CD14-positive monocyte (primary cell): ENCODE results near the gene ZNF586. TPM values are rescaled to one million over a fixed set of nuclear protein-coding genes. Genes with fewer than 3 reads are reported as not detected.

ENCODE experiments used
- DNase-seq, 3 donors: peaks; one replicate each; pipeline ENCODE4 v3.0.0-alpha.2; 2011 to 2022
- H2AFZ ChIP-seq: 2 replicates; pipeline ENCODE4 v1.6.0; 2012; ENCODE audit warnings: mild to moderate bottlenecking, low read depth, low read length, inconsistent platforms; ENCODE audit not compliant: insufficient read depth, poor library complexity, severe bottlenecking
- H3K27ac ChIP-seq, 2 donors: 1 replicate in 1 of 2; 2 replicates in 1 of 2; pipeline ENCODE4 v1.5.1; 2012 to 2013; ENCODE audit warnings: low read length in 2 of 2, control low read depth in 1 of 2, inconsistent platforms in 1 of 2, low read depth in 1 of 2, mild to moderate bottlenecking in 1 of 2
- H3K27me3 ChIP-seq, 2 donors: one replicate each; pipeline versions ENCODE4 v1.6.0 to v1.6.1; 2011 to 2013; ENCODE audit warnings: low read length in 2 of 2; ENCODE audit not compliant: control insufficient read depth in 2 of 2, insufficient read depth in 2 of 2
- H3K36me3 ChIP-seq, 2 donors: replicated peaks in 1 of 2; 1 replicate in 1 of 2; 2 replicates in 1 of 2; pipeline versions ENCODE4 v1.5.1 to v1.6.1; 2012 to 2013; ENCODE audit warnings: low read length in 2 of 2, control low read depth in 1 of 2, inconsistent platforms in 1 of 2, mild to moderate bottlenecking in 1 of 2; ENCODE audit not compliant: insufficient read depth in 2 of 2, control insufficient read depth in 1 of 2
- H3K4me1 ChIP-seq, 2 donors: 1 replicate in 1 of 2; 2 replicates in 1 of 2; pipeline versions ENCODE4 v1.5.1 to v1.6.1; 2012 to 2013; ENCODE audit warnings: low read length in 2 of 2, control low read depth in 1 of 2, inconsistent platforms in 1 of 2, mild to moderate bottlenecking in 1 of 2, moderate library complexity in 1 of 2; ENCODE audit not compliant: insufficient read depth in 2 of 2, control insufficient read depth in 1 of 2
- H3K4me2 ChIP-seq: replicated peaks from 2 replicates; pipeline ENCODE3; 2012; ENCODE audit warnings: low read length, moderate library complexity, mild to moderate bottlenecking; ENCODE audit not compliant: poor library complexity, severe bottlenecking; ENCODE audit errors: extremely low read depth
- H3K4me3 ChIP-seq, 3 experiments: fragments of 200-600 bp in 1 of 3; sonication (generic) in 1 of 3; replicated peaks in 1 of 3; 1 replicate in 2 of 3; 2 replicates in 1 of 3; pipeline ENCODE4 v1.5.1; 2011 to 2013; ENCODE audit warnings: low read length in 3 of 3, mild to moderate bottlenecking in 3 of 3, control low read depth in 2 of 3, low read depth in 2 of 3, inconsistent platforms in 1 of 3, moderate library complexity in 1 of 3
- H3K79me2 ChIP-seq: 2 replicates; pipeline ENCODE4 v1.6.0; 2012; ENCODE audit warnings: mild to moderate bottlenecking, control low read depth, inconsistent platforms, low read length, moderate library complexity; ENCODE audit not compliant: insufficient read depth
- H3K9ac ChIP-seq: 2 replicates; pipeline ENCODE4 v1.6.0; 2017; ENCODE audit warnings: low read length, mild to moderate bottlenecking; ENCODE audit not compliant: insufficient read depth, poor library complexity, severe bottlenecking
- H3K9me3 ChIP-seq, 2 donors: replicated peaks in 1 of 2; 1 replicate in 1 of 2; 2 replicates in 1 of 2; pipeline versions ENCODE4 v1.5.1 to v1.6.1; 2012 to 2013; ENCODE audit warnings: low read length in 2 of 2, control low read depth in 1 of 2; ENCODE audit not compliant: control insufficient read depth in 1 of 2, insufficient read depth in 1 of 2
- H4K20me1 ChIP-seq: 2 replicates; pipeline ENCODE4 v1.6.0; 2012; ENCODE audit warnings: mild to moderate bottlenecking, low read length, control low read depth, moderate library complexity; ENCODE audit not compliant: insufficient read depth
- H3K27ac Mint-ChIP-seq, 7 donors: one replicate each; pipeline ENCODE4 v1.8.0; 2020; ENCODE audit warnings: mild to moderate bottlenecking in 7 of 7, mixed read lengths in 7 of 7, moderate library complexity in 6 of 7, inconsistent platforms in 2 of 7
- H3K27me3 Mint-ChIP-seq, 3 donors: one replicate each; pipeline ENCODE4 v1.8.0; 2021 to 2022; ENCODE audit warnings: low read depth in 3 of 3, mild to moderate bottlenecking in 3 of 3, mixed read lengths in 3 of 3, moderate library complexity in 3 of 3, inconsistent platforms in 1 of 3
- H3K36me3 Mint-ChIP-seq, 2 donors: one replicate each; pipeline ENCODE4 v1.8.0; 2020; ENCODE audit warnings: mixed read lengths in 2 of 2, inconsistent platforms in 1 of 2, mild to moderate bottlenecking in 1 of 2
- H3K4me1 Mint-ChIP-seq: one replicate; pipeline ENCODE4 v1.8.0; 2020; ENCODE audit warnings: mild to moderate bottlenecking, mixed read lengths
- H3K4me3 Mint-ChIP-seq, 2 donors: one replicate each; pipeline ENCODE4 v1.8.0; 2020; ENCODE audit warnings: mild to moderate bottlenecking in 2 of 2, mixed read lengths in 2 of 2, moderate library complexity in 1 of 2
- H3K9me3 Mint-ChIP-seq, 7 donors: one replicate each; pipeline ENCODE4 v1.8.0; 2020 to 2022; ENCODE audit warnings: mixed read lengths in 7 of 7, mild to moderate bottlenecking in 6 of 7, moderate library complexity in 6 of 7, inconsistent platforms in 2 of 7
- CTCF ChIP-seq: fragments of 200-600 bp; IDR thresholded peaks from one replicate; pipeline ENCODE4 v1.8.0; 2022; ENCODE audit warnings: antibody characterized with exemption, mild to moderate bottlenecking
- WGBS: methylation state at CpG from one replicate; pipeline ENCODE4 v1.1.5; 2013; ENCODE audit warnings: missing lambda C conversion rate; ENCODE audit not compliant: insufficient coverage; 5-methylcytosine and 5-hydroxymethylcytosine counted together
- intact Hi-C, 2 donors: fragments of 100-400 bp; cut with micrococcal nuclease; formaldehyde crosslinking; loops; one replicate each; pipeline versions ENCODE4 v1.15.0 to v1.15.1; 2023
- polyA plus RNA-seq, 3 donors: library from polyadenylated mRNA; depleted of rRNA in 1 of 3; unstranded in 2 of 3; stranded (reverse) in 1 of 3; fragments of 300-500 nt in 2 of 3; fragments of >200 nt in 1 of 3; fragmentation: Illumina TruSeq in 2 of 3; gene quantifications; 1 replicate in 2 of 3; 2 replicates in 1 of 3; pipeline ENCODE4 v1.2.3, GENCODE V29; 2012 to 2021

ZNF586 gene
- polyA plus RNA-seq, 3 donors: 7.7 to 10.5 (median 10.2) TPM

GRCh38 chr19:57755031-57755430 lies 14.4 kb upstream of the ZNF586 start:
- peaks cover 51 to 100% of the 10 kb centered on the region in 2 donors for H3K36me3 ChIP-seq
- Mint-ChIP-seq H3K9me3 (peaks cover 34 to 97% (median 70%) of the 10 kb centered on the region in 7 donors), H3K27me3 (peaks cover 0 to 2% (median 0%) of the 10 kb centered on the region in 3 donors), H3K27ac (no peak overlapping the region), H3K4me1 (peaks cover 2% of the 10 kb centered on the region), H3K4me3 (no peak overlapping the region), H3K36me3 (peaks cover 80 to 84% of the 10 kb centered on the region in 2 donors)
- WGBS: no CpG with 5 or more reads among the region's 4 CpGs
- peaks cover 7% of the 10 kb centered on the region for H3K79me2 ChIP-seq
- H2AFZ ChIP-seq: no peak overlapping the region
- peaks cover 68 to 98% of the 10 kb centered on the region in 2 donors for H3K9me3 ChIP-seq
- DNase-seq: no peak
- H3K27me3 ChIP-seq: no peaks in the 10 kb centered on the region
- H4K20me1 ChIP-seq: no peaks in the 10 kb centered on the region
- TF ChIP-seq CTCF: no peak
- H3K4me3 ChIP-seq: peak overlapping the region in 1 of 3 experiments; percentile 25
- no peaks in the 10 kb centered on the region for H3K4me1 ChIP-seq
- H3K9ac ChIP-seq: no peak overlapping the region
- intact Hi-C loops: no loop called here
- no peak overlapping the region for H3K4me2 ChIP-seq
- H3K27ac ChIP-seq: no peak overlapping the region

GRCh38 chr19:57757941-57758340 lies 11.5 kb upstream of the ZNF586 start:
- Histone ChIP-seq H2AFZ (no peak overlapping the region), H3K36me3 (peaks cover 25 to 85% of the 10 kb centered on the region in 2 donors), H3K79me2 (no peaks in the 10 kb centered on the region), H3K4me2 (no peak overlapping the region), H4K20me1 (no peaks in the 10 kb centered on the region), H3K27ac (no peak overlapping the region), H3K27me3 (no peaks in the 10 kb centered on the region), H3K4me1 (no peaks in the 10 kb centered on the region), H3K9me3 (peaks cover 45 to 76% of the 10 kb centered on the region in 2 donors), H3K4me3 (no peak overlapping the region), H3K9ac (no peak overlapping the region)
- Mint-ChIP-seq H3K27ac (no peak overlapping the region), H3K4me1 (no peaks in the 10 kb centered on the region), H3K4me3 (no peak overlapping the region), H3K9me3 (peaks cover 16 to 89% (median 50%) of the 10 kb centered on the region in 7 donors), H3K27me3 (peaks cover 0 to 4% (median 0%) of the 10 kb centered on the region in 3 donors), H3K36me3 (peaks cover 64 to 66% of the 10 kb centered on the region in 2 donors)
- intact Hi-C loops: no loop called here
- DNase-seq: no peak
- WGBS: no CpG with 5 or more reads among the region's 2 CpGs
- TF ChIP-seq CTCF: no peak
